GM23248 (cell line): Measurements from ENCODE around the gene GOLT1A. TPM values are rescaled to one million over a fixed set of nuclear protein-coding genes. Genes with fewer than 3 reads are reported as not detected.

ENCODE experiments used
- DNase-seq: peaks from one replicate; pipeline ENCODE4 v3.0.0-alpha.2; 2015
- H2AFZ ChIP-seq: fragments of 200-600 bp; sonication (generic); 2 replicates; pipeline ENCODE4 v1.6.1; 2016; ENCODE audit warnings: antibody characterized with exemption
- H3F3A ChIP-seq: fragments of 200-600 bp; sonication (generic); 2 replicates; pipeline ENCODE4 v1.6.1; 2016; ENCODE audit warnings: mild to moderate bottlenecking, antibody characterized with exemption, mixed run types; ENCODE audit not compliant: insufficient read depth
- H3K27ac ChIP-seq: fragments of 200-600 bp; sonication (generic); 2 replicates; pipeline ENCODE4 v1.5.1; 2016; ENCODE audit warnings: mild to moderate bottlenecking
- H3K27me3 ChIP-seq: fragments of 200-600 bp; sonication (generic); replicated peaks from 2 replicates; pipeline ENCODE4 v1.6.1; 2016; ENCODE audit warnings: mild to moderate bottlenecking; ENCODE audit not compliant: insufficient read depth
- H3K36me3 ChIP-seq: fragments of 200-600 bp; sonication (generic); 2 replicates; pipeline ENCODE4 v1.6.1; 2016; ENCODE audit warnings: low read depth, mild to moderate bottlenecking
- H3K4me1 ChIP-seq: fragments of 200-600 bp; sonication (generic); 2 replicates; pipeline ENCODE4 v1.6.1; 2016; ENCODE audit warnings: mild to moderate bottlenecking; ENCODE audit not compliant: insufficient read depth
- H3K4me2 ChIP-seq: fragments of 200-600 bp; sonication (generic); one replicate; pipeline ENCODE4 v1.6.1; 2016; ENCODE audit warnings: mild to moderate bottlenecking; ENCODE audit not compliant: unreplicated experiment
- H3K4me3 ChIP-seq: fragments of 200-600 bp; sonication (generic); 2 replicates; pipeline ENCODE4 v1.5.1; 2016; ENCODE audit warnings: mild to moderate bottlenecking
- H3K79me2 ChIP-seq: fragments of 200-600 bp; sonication (generic); 2 replicates; pipeline ENCODE4 v1.6.1; 2016; ENCODE audit warnings: mild to moderate bottlenecking; ENCODE audit not compliant: insufficient read depth
- H3K9ac ChIP-seq: fragments of 200-600 bp; sonication (generic); 2 replicates; pipeline ENCODE4 v1.6.1; 2016; ENCODE audit warnings: mild to moderate bottlenecking
- H3K9me2 ChIP-seq: fragments of 200-600 bp; sonication (generic); 2 replicates; pipeline ENCODE4 v1.6.1; 2016; ENCODE audit warnings: mixed run types, mild to moderate bottlenecking, moderate library complexity; ENCODE audit not compliant: insufficient read depth
- H3K9me3 ChIP-seq: fragments of 200-600 bp; sonication (generic); one replicate; pipeline ENCODE4 v1.6.1; 2017; ENCODE audit warnings: low read depth
- H4K20me1 ChIP-seq: fragments of 200-600 bp; sonication (generic); 2 replicates; pipeline ENCODE4 v1.6.0; 2016; ENCODE audit not compliant: insufficient read depth
- EZH2 ChIP-seq: fragments of 200-600 bp; sonication (generic); IDR thresholded peaks from 2 replicates; pipeline ENCODE4 v1.6.1; 2018; ENCODE audit warnings: antibody characterized with exemption, mild to moderate bottlenecking; ENCODE audit not compliant: insufficient read depth, poor library complexity, severe bottlenecking
- EZH2phosphoT487 ChIP-seq: fragments of 200-600 bp; sonication (generic); IDR thresholded peaks from 2 replicates; pipeline ENCODE4 v1.6.1; 2018; ENCODE audit warnings: antibody characterized with exemption, moderate library complexity, mild to moderate bottlenecking, low read depth; ENCODE audit not compliant: insufficient read depth
- WGBS, 2 experiments: methylation state at CpG; one replicate each; pipeline ENCODE4 v1.1.6; 2015 to 2017; ENCODE audit warnings: low lambda C conversion rate in 2 of 2, low coverage in 1 of 2; ENCODE audit errors: missing lambda C conversion rate in 2 of 2; 5-methylcytosine and 5-hydroxymethylcytosine counted together
- in situ Hi-C: fragments of 300-500 bp; cut with MboI; formaldehyde crosslinking; loops from 2 replicates; pipeline ENCODE4 v1.15.0; 2020
- polyA plus RNA-seq: library from polyadenylated mRNA; unstranded; fragments of >200 nt; fragmentation: Nextera tagmentation; extraction: Ambion mirVana; gene quantifications from 2 replicates; pipeline ENCODE4 v1.2.1, GENCODE V29; 2016
- total RNA-seq: library from RNA; depleted of rRNA; stranded (reverse); fragments of >200 nt; shearing (Covaris generic); gene quantifications from 2 replicates; pipeline ENCODE4 v1.2.3, GENCODE V29; 2014

Gene GOLT1A
- total and polyA plus RNA-seq, 2 experiments from 2014 or later = not detected

- H3K9me3 ChIP-seq = no peaks in the 10 kb centered on the region
- no peaks in the 10 kb centered on the region for H3K27me3 ChIP-seq
- WGBS, 2 experiments = 85 to 91% methylated on average over 13 to 17 of the region's 17 CpGs
- TF ChIP-seq EZH2 = no peak
- no peak for TF ChIP-seq EZH2phosphoT487
- H3F3A ChIP-seq = peaks cover 8% of the 10 kb centered on the region; the same call in 1 of the 2 replicates
- in situ Hi-C loops = no loop called here
- H2AFZ ChIP-seq = no peak overlapping the region
- no peaks in the 10 kb centered on the region for H3K9me2 ChIP-seq
- H3K4me2 ChIP-seq = no peak overlapping the region
- H3K4me1 ChIP-seq = no peaks in the 10 kb centered on the region
- no peak overlapping the region for H3K27ac ChIP-seq
- H3K36me3 ChIP-seq = no peaks in the 10 kb centered on the region
- H3K79me2 ChIP-seq = no peaks in the 10 kb centered on the region
- H4K20me1 ChIP-seq = no peaks in the 10 kb centered on the region
- H3K9ac ChIP-seq = no peak overlapping the region
- DNase-seq = no peak
- H3K4me3 ChIP-seq = no peak overlapping the region
Observed at GRCh38 chr1:204223129-204223860, 9.5 kb upstream of the GOLT1A start.

GRCh38 chr1:204222764-204223055 is 8.9 kb upstream of the GOLT1A start:
- WGBS, 2 experiments = 98 to 100% methylated on average over 3 of the region's 3 CpGs
- no peak overlapping the region for H3K27ac ChIP-seq
- H3K4me3 ChIP-seq = no peak overlapping the region
- H3K9me3 ChIP-seq = no peaks in the 10 kb centered on the region
- H3F3A ChIP-seq = peaks cover 8% of the 10 kb centered on the region; the same call in 1 of the 2 replicates
- no peaks in the 10 kb centered on the region for H3K4me1 ChIP-seq
- no peaks in the 10 kb centered on the region for H3K79me2 ChIP-seq
- in situ Hi-C loops = no loop called here
- no peak overlapping the region for H3K4me2 ChIP-seq
- H4K20me1 ChIP-seq = no peaks in the 10 kb centered on the region
- no peak overlapping the region for H2AFZ ChIP-seq
- no peak for TF ChIP-seq EZH2
- no peak for TF ChIP-seq EZH2phosphoT487
- H3K27me3 ChIP-seq = no peaks in the 10 kb centered on the region
- DNase-seq = no peak
- no peaks in the 10 kb centered on the region for H3K36me3 ChIP-seq
- H3K9ac ChIP-seq = no peak overlapping the region
- H3K9me2 ChIP-seq = no peaks in the 10 kb centered on the region

- Histone ChIP-seq H3K4me3 (no peak overlapping the region), H3K4me2 (no peak overlapping the region), H3K36me3 (no peaks in the 10 kb centered on the region), H3K9me3 (no peaks in the 10 kb centered on the region), H3K4me1 (no peaks in the 10 kb centered on the region), H3K27ac (no peak overlapping the region), H3K27me3 (no peaks in the 10 kb centered on the region), H3K9me2 (no peaks in the 10 kb centered on the region), H3K9ac (no peak overlapping the region), H2AFZ (no peak overlapping the region), H4K20me1 (no peaks in the 10 kb centered on the region), H3F3A (peaks cover 8% of the 10 kb centered on the region; the same call in 1 of the 2 replicates), H3K79me2 (no peaks in the 10 kb centered on the region)
- WGBS, 2 experiments = 76 to 81% methylated on average over 8 of the region's 8 CpGs
- TF ChIP-seq EZH2phosphoT487 (no peak), EZH2 (no peak)
- no peak for DNase-seq
- in situ Hi-C loops = no loop called here
Observed at GRCh38 chr1:204222006-204222763, 8.4 kb upstream of the GOLT1A start.

GRCh38 chr1:204221271-204221670 is 7.5 kb upstream of the GOLT1A start:
- no peak overlapping the region for H2AFZ ChIP-seq
- no peaks in the 10 kb centered on the region for H3K9me2 ChIP-seq
- H3K36me3 ChIP-seq = no peaks in the 10 kb centered on the region
- H3K4me3 ChIP-seq = no peak overlapping the region
- peaks cover 8% of the 10 kb centered on the region; the same call in 1 of the 2 replicates for H3F3A ChIP-seq
- TF ChIP-seq EZH2phosphoT487 (no peak), EZH2 (no peak)
- in situ Hi-C loops = no loop called here
- no peaks in the 10 kb centered on the region for H4K20me1 ChIP-seq
- DNase-seq = no peak
- no peak overlapping the region for H3K4me2 ChIP-seq
- no peaks in the 10 kb centered on the region for H3K27me3 ChIP-seq
- no peak overlapping the region for H3K27ac ChIP-seq
- 85 to 87% methylated on average over 10 to 11 of the region's 11 CpGs for WGBS, 2 experiments
- H3K9ac ChIP-seq = no peak overlapping the region
- no peaks in the 10 kb centered on the region for H3K4me1 ChIP-seq
- no peaks in the 10 kb centered on the region for H3K79me2 ChIP-seq
- no peaks in the 10 kb centered on the region for H3K9me3 ChIP-seq
